Stimulated activated naive B cell treated with anti-CD40 and anti-IgM and Interleukin-4, amounts not matched to agents 10 μg/mL and 1 μg/mL and 100 μg/mL, for 72 hours (primary cell): ENCODE results near the gene EPB41L3.

Source experiments
- ATAC-seq, 2 donors: fragments of 150-1000 bp; cut with Tn5 transposase; replicated peaks; 2 replicates each; pipeline ENCODE4 v1.10.0; 2021; ENCODE audit warnings: moderate library complexity in 1 of 2
- DNase-seq: peaks from one replicate; pipeline ENCODE4 v3.0.0; 2021
- H3K27ac Mint-ChIP-seq: one replicate; pipeline ENCODE4 v1.8.0; 2022; ENCODE audit warnings: mild to moderate bottlenecking, mixed read lengths
- H3K27me3 Mint-ChIP-seq, 2 donors: one replicate each; pipeline ENCODE4 v1.8.0; 2022; ENCODE audit warnings: mixed read lengths in 2 of 2
- H3K36me3 Mint-ChIP-seq, 2 donors: one replicate each; pipeline ENCODE4 v1.8.0; 2022; ENCODE audit warnings: mixed read lengths in 2 of 2, mild to moderate bottlenecking in 1 of 2
- H3K4me1 Mint-ChIP-seq, 2 donors: one replicate each; pipeline ENCODE4 v1.8.0; 2022; ENCODE audit warnings: mixed read lengths in 2 of 2, mild to moderate bottlenecking in 1 of 2
- H3K4me3 Mint-ChIP-seq, 2 donors: one replicate each; pipeline ENCODE4 v1.8.0; 2022; ENCODE audit warnings: mild to moderate bottlenecking in 2 of 2, mixed read lengths in 2 of 2, moderate library complexity in 1 of 2
- H3K9me3 Mint-ChIP-seq, 2 donors: one replicate each; pipeline ENCODE4 v1.8.0; 2022; ENCODE audit warnings: mixed read lengths in 2 of 2, mild to moderate bottlenecking in 1 of 2

Gene EPB41L3

DNA sequence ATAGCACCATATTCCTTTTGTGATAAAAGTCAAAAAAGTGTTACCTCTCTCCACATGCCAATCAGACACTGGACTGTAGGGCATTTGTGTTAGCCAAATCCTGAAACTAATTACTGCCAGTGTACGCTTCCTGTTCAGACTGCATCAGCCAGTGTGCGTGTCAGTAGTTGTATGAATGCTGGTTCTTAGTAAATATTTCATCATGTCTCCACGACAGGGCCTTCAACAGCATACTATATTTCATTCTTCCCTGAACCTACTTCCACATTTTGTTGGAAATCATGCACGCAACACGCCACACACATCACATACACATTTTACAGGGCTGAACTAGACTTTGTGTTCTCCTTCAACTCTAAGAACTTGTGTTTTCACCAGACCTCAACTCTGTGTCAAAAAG is 77.5 kb downstream of the EPB41L3 start:
- Mint-ChIP-seq H3K27me3 (peaks cover 4 to 7% of the 10 kb centered on the region in 2 donors), H3K36me3 (no peaks in the 10 kb centered on the region), H3K27ac (no peak overlapping the region), H3K9me3 (no peaks in the 10 kb centered on the region), H3K4me1 (no peaks in the 10 kb centered on the region), H3K4me3 (no peak overlapping the region)
- ATAC-seq (no peak), DNase-seq (no peak)

DNA sequence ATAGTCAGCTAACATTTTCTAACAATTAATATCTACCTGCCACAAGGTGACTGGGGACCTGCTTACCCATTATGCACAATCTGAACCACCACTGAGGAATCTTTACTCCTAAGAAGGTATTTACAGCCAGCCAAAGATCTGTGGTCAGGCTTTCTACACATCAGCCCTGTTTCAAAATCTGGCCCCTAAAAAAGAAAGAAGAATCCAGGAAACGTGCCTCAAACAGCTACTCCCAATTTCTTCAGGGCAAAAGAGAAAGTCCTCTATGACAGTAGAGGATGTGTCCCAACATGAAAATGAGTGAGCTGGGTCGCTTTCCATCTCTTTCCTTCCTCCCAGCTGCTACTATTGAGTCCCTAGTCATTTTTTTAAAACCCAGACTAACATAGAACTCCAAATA is 79.5 kb downstream of the EPB41L3 start:
- Mint-ChIP-seq H3K27me3 (peaks cover 0 to 7% of the 10 kb centered on the region in 2 donors), H3K4me1 (no peaks in the 10 kb centered on the region), H3K36me3 (no peaks in the 10 kb centered on the region), H3K4me3 (no peak overlapping the region), H3K27ac (no peak overlapping the region), H3K9me3 (no peaks in the 10 kb centered on the region)
- ATAC-seq (no peak), DNase-seq (no peak)

DNA sequence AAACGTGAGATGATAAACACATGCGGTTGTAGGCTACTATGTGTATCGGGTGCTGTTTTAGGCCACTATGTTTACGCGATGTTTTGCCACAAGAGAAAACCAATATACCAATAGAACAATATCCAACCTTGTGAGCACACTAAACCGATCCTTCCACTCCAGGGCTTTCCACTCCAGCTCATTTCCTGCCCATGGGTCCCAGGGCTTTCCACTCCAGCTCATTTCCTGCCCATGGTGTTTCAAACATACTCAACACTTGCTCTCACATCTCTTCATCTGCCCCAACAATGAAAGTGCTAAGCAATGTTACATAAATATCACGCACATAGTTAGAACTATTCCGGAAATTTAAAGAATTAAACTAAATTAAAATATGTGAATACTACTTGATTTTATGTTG is 80.0 kb downstream of the EPB41L3 start:
- Mint-ChIP-seq H3K4me3 (no peak overlapping the region), H3K36me3 (no peaks in the 10 kb centered on the region), H3K4me1 (no peaks in the 10 kb centered on the region), H3K9me3 (no peaks in the 10 kb centered on the region), H3K27ac (no peak overlapping the region), H3K27me3 (peaks cover 0 to 7% of the 10 kb centered on the region in 2 donors)
- ATAC-seq (no peak), DNase-seq (no peak)

DNA sequence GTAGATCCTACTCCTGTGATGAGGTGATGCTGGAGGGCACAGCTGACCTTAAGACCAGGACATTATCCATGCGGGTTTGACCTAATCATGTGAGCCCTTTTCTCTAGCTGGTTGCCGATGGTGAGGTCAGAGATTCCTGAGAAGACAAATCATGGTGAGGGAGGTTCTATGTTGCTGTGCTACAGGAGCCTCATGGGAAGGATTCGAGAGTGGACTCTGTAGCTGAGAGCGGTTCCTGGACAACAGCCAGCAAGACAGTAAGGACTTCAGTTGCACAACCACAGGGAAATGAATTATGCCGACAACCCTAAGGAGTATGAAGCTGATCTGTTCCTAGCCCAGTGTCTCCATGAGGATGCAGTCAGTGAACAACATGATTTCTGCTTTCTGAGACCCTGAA is 80.4 kb downstream of the EPB41L3 start:
- DNase-seq (no peak), ATAC-seq (no peak)
- Mint-ChIP-seq H3K4me1 (no peaks in the 10 kb centered on the region), H3K9me3 (no peaks in the 10 kb centered on the region), H3K4me3 (no peak overlapping the region), H3K27me3 (peaks cover 0 to 7% of the 10 kb centered on the region in 2 donors), H3K27ac (no peak overlapping the region), H3K36me3 (no peaks in the 10 kb centered on the region)

DNA sequence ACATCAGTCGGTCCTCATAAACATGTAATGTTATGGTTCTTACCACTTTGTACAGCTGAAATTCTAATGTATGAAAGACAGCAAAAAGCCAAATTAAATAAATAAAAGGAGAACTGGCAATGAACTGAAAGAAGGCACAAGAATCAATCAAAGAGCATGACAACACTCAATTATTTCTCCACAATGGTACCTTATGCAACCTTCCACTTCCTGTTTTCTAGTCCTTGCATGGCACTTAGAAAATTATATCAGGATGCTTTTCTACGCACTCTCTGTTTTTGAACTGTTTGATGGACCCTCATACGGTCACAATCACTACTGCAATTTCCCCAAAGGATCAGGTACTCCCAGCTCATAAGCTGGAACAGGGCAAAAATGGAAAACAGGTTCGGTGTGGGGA is 81.6 kb downstream of the EPB41L3 start:
- Mint-ChIP-seq H3K27ac (no peak overlapping the region), H3K9me3 (no peaks in the 10 kb centered on the region), H3K27me3 (peaks cover 0 to 7% of the 10 kb centered on the region in 2 donors), H3K36me3 (no peaks in the 10 kb centered on the region), H3K4me1 (no peaks in the 10 kb centered on the region), H3K4me3 (no peak overlapping the region)
- ATAC-seq = no peak
- DNase-seq = no peak

DNA sequence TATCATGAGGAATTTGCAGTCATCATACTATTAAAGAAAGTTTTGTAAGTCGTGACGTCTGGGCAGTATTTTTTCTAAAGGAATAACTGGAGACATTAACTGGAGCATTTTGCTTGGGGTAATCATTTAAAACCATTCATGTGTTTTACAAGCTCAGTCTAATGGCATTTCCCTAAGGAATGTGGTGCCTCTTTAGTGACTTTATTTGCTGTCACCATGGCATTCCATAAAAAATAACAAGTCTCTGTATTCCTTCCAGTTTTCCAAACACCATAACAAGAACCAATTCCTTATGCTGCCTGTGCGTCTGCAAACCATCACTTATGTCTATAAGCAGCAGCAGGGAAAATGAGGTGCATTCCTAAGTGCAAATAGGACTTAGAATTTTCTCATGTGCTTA is 82.8 kb downstream of the EPB41L3 start:
- Mint-ChIP-seq H3K27ac (no peak overlapping the region), H3K4me3 (no peak overlapping the region), H3K9me3 (no peaks in the 10 kb centered on the region), H3K36me3 (no peaks in the 10 kb centered on the region), H3K27me3 (peaks cover 0 to 7% of the 10 kb centered on the region in 2 donors), H3K4me1 (peaks cover 0 to 4% of the 10 kb centered on the region in 2 donors)
- ATAC-seq (no peak), DNase-seq (no peak)

DNA sequence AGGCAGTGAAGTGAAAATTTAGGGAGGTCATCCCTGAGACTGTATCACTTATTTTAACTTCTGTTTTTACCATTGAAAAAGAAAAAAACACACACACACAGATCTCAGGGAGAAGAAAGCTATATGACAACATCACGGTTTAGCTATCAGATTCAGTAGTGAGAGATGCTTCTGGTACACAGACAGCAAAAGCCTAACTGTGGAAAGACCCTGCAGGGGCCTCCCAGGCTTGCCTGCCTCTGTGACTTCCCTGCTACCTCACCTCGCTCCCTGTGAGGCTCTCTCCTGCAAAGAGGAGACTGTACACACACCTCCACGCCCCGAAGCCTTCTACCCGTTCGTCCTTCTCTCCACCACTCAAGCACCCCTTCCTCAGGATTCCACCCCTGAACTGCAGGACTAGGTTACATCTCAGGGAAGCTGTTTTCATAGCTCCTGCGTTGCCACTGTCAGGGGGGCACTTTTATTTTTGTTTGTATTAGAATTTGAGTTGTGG is 86.3 kb downstream of the EPB41L3 start:
- ATAC-seq = no peak

DNA sequence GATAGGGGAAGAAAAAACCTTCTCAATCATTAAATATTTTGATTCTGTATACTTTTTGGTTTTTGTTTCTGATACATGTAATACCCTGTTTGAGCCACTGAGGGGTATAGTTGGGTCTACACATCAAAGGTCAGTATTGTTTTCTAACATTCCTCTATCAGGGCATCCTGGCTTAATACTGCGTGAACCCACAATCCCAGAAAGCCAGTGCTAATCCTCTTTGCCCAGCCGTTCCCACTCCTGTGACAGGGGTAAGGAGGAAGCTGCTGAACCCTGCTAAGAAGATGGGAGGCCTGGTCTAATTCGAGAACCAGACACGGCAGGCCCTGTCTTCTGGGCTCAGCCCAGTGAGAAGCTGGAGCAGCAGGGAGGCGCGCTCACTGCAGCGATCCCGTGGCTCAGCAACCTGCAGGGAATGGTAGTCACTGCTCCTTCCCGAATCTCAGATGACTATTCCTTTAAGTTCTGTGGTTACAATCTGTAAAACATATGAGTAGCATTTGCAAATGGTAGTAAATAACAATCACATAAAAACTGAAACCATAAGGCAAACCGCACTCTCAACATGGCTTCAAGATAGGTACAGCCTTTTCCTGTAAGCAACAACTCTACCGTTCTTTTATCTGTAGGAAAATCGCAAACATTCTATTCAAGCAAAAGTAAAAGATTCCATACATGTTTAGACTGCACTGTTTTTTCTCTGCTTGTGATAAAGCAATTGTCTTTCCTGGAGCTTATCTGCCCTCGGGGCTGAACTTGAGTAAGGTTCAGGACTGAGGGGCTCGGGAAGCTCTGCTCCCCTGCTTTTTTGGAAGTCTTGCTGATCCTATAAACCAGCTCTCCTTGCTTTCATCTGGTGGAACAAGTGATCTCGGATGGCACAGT is 87.0 kb downstream of the EPB41L3 start:
- Mint-ChIP-seq H3K9me3 (no peaks in the 10 kb centered on the region), H3K27me3 (no peaks in the 10 kb centered on the region), H3K27ac (no peak overlapping the region), H3K4me1 (peaks cover 5 to 6% of the 10 kb centered on the region in 2 donors), H3K4me3 (peak overlapping the region; percentile 73 to 76), H3K36me3 (no peaks in the 10 kb centered on the region)
- no peak for DNase-seq
- ATAC-seq = peak; percentile 72 to 77

More for the DNA sequence above, 86.3 kb downstream of the EPB41L3 start:
- Mint-ChIP-seq H3K36me3 (no peaks in the 10 kb centered on the region), H3K4me3 (peak overlapping the region in 1 of 2 donors; percentile 73), H3K27me3 (no peaks in the 10 kb centered on the region), H3K27ac (no peak overlapping the region), H3K4me1 (peaks cover 5 to 6% of the 10 kb centered on the region in 2 donors), H3K9me3 (no peaks in the 10 kb centered on the region)
- no peak for DNase-seq

DNA sequence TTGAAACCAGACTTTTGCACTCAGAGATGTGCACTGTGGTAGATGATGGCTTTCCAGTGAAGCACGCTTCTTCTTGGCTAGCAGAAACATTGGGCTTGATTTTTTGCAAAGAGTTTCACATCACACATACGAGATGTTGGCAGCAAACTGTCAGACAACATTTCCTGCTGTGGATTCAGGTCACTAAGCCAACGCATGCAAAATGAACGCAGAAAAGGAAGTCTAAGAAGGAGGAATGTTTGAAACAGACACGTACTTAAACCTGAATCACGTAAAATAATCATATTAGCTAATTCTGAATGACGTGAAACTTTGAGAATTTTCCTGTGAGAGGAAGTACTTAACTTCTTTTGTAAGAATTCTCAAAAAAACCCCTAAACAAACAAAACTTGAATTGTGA is 88.1 kb downstream of the EPB41L3 start:
- Mint-ChIP-seq H3K9me3 (no peaks in the 10 kb centered on the region), H3K4me1 (peaks cover 5 to 8% of the 10 kb centered on the region in 2 donors), H3K27ac (no peak overlapping the region), H3K27me3 (no peaks in the 10 kb centered on the region), H3K36me3 (no peaks in the 10 kb centered on the region), H3K4me3 (no peak overlapping the region)
- ATAC-seq (no peak), DNase-seq (no peak)

DNA sequence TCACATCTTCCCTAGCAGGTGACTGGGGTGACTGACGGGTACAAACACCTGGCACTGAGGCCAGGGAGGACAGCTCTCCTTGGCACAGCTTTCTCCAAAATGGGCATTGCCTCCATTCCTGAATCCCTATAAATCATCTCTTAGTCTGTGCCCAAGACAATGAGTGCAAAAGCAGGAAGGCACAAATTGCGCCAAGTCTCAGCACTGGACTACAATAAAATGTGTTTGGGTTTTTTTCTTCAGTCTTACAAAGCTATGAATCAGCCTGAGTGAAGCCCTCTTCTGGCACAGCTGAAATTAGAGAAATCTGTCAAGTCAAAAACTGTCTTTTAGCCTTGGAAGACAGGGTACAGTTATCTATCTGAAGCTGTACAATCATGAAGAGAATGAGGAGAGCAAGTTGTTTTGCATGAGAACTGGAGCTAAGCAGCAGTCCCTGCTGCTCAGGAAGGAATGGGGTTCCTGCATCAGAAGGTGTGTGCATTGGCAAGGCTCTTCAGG is 90.8 kb downstream of the EPB41L3 start:
- ATAC-seq (no peak), DNase-seq (no peak)
- Mint-ChIP-seq H3K4me3 (no peak overlapping the region), H3K27ac (no peak overlapping the region), H3K4me1 (peaks cover 12% of the 10 kb centered on the region in 2 donors), H3K36me3 (no peaks in the 10 kb centered on the region), H3K27me3 (no peaks in the 10 kb centered on the region), H3K9me3 (no peaks in the 10 kb centered on the region)

DNA sequence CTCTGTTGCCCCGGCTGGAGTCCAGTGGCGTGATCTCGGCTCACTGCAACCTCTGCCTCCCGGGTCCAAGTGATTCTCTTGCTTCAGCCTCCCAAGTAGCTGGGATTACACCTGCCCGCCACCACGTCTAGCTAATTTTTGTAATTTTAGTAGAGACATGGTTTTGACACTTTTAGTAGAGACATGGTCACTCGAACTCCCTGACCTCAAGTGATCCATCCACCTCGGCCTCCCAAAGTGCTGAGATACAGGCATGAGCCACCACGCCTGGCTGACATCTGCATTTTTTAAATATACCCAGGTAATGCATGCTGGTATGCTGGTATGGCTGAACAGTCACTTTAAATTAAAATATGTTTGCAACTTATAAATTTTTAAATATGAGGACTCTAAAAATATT is 91.9 kb downstream of the EPB41L3 start:
- H3K36me3 Mint-ChIP-seq = no peaks in the 10 kb centered on the region
- no peak overlapping the region for H3K4me3 Mint-ChIP-seq
- DNase-seq (no peak), ATAC-seq (no peak)
- no peak overlapping the region for H3K27ac Mint-ChIP-seq
- no peaks in the 10 kb centered on the region for H3K27me3 Mint-ChIP-seq
- peaks cover 8 to 12% of the 10 kb centered on the region in 2 donors for H3K4me1 Mint-ChIP-seq
- H3K9me3 Mint-ChIP-seq = no peaks in the 10 kb centered on the region

DNA sequence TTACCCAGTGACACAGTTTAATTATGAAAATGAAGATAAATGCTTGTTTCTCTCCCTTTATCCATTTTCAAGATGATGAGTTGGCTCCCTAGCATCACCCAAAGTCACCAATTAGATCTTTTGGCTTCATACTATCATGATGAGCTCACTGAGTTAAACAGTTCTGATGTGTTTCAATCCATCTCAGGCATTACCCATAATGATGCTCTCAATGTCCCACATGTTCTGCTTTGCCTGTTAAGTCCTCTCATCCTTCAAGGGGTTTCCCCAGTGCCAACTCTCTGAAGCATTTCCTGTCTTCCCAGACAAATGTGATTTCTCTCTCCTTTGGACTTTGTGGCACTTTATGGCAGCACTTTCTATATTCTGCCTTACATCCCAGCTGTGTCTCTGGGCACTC is 92.6 kb downstream of the EPB41L3 start:
- H3K27me3 Mint-ChIP-seq = no peaks in the 10 kb centered on the region
- no peak overlapping the region for H3K27ac Mint-ChIP-seq
- no peaks in the 10 kb centered on the region for H3K36me3 Mint-ChIP-seq
- DNase-seq = no peak
- no peaks in the 10 kb centered on the region for H3K9me3 Mint-ChIP-seq
- no peak overlapping the region for H3K4me3 Mint-ChIP-seq
- H3K4me1 Mint-ChIP-seq = peaks cover 8 to 12% of the 10 kb centered on the region in 2 donors
- no peak for ATAC-seq

DNA sequence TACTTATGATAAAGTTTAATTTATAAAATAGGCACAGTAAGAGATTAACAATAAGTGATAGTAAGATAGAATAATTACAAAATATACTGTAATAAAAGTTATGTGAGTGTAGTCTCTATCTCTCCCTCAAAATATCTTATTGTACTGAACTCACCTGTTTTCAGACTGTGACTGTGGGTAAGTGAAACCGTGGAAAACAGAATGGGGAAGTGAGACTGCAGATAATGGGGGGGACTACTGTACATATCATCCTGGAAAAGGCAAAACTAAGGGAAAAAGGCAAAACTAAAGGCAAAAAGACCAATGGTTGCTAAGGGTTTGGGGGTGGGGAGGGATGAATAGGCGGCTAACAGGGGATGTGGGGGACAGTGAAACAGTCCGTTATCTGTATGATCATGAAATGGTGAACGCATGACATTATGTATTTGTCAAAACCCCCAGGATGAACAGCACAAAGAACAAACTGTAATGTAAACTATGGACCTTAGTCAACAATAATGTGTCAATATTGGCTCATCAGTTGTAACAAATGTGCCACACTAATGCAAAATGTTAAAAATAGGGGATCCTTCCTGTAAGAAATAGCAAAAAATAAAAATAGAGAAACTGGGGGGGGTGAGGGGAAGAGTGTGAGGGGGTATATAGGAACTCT is 93.8 kb downstream of the EPB41L3 start:
- ATAC-seq (no peak), DNase-seq (no peak)
- H3K9me3 Mint-ChIP-seq = no peaks in the 10 kb centered on the region
- H3K36me3 Mint-ChIP-seq = no peaks in the 10 kb centered on the region
- no peak overlapping the region for H3K4me3 Mint-ChIP-seq
- H3K27me3 Mint-ChIP-seq = no peaks in the 10 kb centered on the region
- H3K4me1 Mint-ChIP-seq = peaks cover 8 to 11% of the 10 kb centered on the region in 2 donors
- H3K27ac Mint-ChIP-seq = no peak overlapping the region

DNA sequence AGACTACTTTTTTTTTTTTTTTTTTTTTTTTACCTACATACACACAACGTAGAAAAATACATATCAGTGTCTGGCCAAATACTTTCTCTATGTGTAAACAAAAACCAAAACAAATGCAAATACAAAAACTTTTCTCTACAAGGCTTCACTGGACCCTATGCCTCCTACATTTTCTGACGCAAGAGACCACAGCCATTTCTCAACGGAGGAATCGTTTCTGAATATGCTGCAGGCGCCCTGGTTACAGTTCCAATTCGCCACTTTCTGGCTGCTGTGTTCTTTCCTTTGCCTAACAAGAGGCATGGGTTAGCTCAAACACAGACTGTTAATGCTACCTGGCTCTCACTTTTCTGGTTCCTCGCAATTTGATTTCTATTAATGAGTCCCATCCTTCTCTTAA is 96.4 kb downstream of the EPB41L3 start:
- Mint-ChIP-seq H3K36me3 (no peaks in the 10 kb centered on the region), H3K4me1 (peaks cover 8 to 15% of the 10 kb centered on the region in 2 donors), H3K27me3 (no peaks in the 10 kb centered on the region)

DNA sequence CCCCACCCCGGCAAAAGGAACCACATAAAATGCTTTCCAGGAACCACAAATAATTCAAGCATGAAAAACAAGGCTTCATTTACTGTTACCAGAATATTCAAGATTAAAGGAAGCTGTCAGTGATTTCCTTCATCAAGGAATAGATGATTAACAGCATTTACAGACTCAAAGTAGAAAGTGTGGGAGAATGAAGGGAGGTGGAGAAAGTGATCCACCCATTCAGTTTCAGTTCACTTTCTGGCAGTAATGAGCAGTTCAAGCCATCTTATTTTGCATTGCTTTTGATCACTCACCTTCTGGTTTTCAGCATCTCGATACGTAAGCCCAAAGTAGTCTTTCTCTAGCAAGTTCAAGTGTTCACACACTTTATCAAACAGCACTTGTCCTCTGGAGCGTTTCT is 99.0 kb downstream of the EPB41L3 start:
- DNase-seq (no peak), ATAC-seq (peak; percentile 74 to 86)
- no peaks in the 10 kb centered on the region for H3K36me3 Mint-ChIP-seq
- no peak overlapping the region for H3K27ac Mint-ChIP-seq
- no peaks in the 10 kb centered on the region for H3K27me3 Mint-ChIP-seq
- H3K4me1 Mint-ChIP-seq = peaks cover 6 to 16% of the 10 kb centered on the region in 2 donors
- no peaks in the 10 kb centered on the region for H3K9me3 Mint-ChIP-seq
- H3K4me3 Mint-ChIP-seq = no peak overlapping the region

More for the DNA sequence above, 96.4 kb downstream of the EPB41L3 start:
- no peak overlapping the region for H3K27ac Mint-ChIP-seq
- no peak overlapping the region for H3K4me3 Mint-ChIP-seq
- no peak for ATAC-seq
- no peak for DNase-seq
- H3K9me3 Mint-ChIP-seq = no peaks in the 10 kb centered on the region
